Measurements from ENCODE around the gene PEMT. TPM values are rescaled to one million over a fixed set of nuclear protein-coding genes. Genes with fewer than 3 reads are reported as not detected.

Gene PEMT
- total RNA-seq, 3 donors from 2014 or later (not counting 1 experiment from before 2014, with no cell fraction given), result 10.3 to 13.6 (median 12.6) TPM

GRCh38 chr17:17624741-17625140 lies 33.2 kb upstream of the PEMT start:
- no peak overlapping the region for H3K27ac Mint-ChIP-seq
- H3K4me1 Mint-ChIP-seq, result peaks cover 6 to 11% of the 10 kb centered on the region in 2 donors
- no peaks in the 10 kb centered on the region for H3K27me3 Mint-ChIP-seq (ENCODE audit: low read depth in 2 of 2)
- TF ChIP-seq CTCF (IDR thresholded peaks at IDR 0.05), result no peak
- intact Hi-C loops (cut with micrococcal nuclease), result no loop called here
- H3K4me3 ChIP-seq (ENCODE audit: low read length), result no peak overlapping the region
- H3K9me3 Mint-ChIP-seq, result no peaks in the 10 kb centered on the region
- no peaks in the 10 kb centered on the region for H3K36me3 Mint-ChIP-seq
- no peak overlapping the region for H3K27ac ChIP-seq (ENCODE audit: low read length)
- ATAC-seq (no peak), DNase-seq (no peak)
- H3K36me3 ChIP-seq (ENCODE audit: control insufficient read depth, insufficient read depth, low read length), result no peaks in the 10 kb centered on the region
- peaks cover 10% of the 10 kb centered on the region for H3K4me1 ChIP-seq (ENCODE audit: control insufficient read depth, insufficient read depth, low read length)
- H3K9me3 ChIP-seq (ENCODE audit: control insufficient read depth, insufficient read depth, low read length), result no peaks in the 10 kb centered on the region
- no peaks in the 10 kb centered on the region for H3K27me3 ChIP-seq (ENCODE audit: control insufficient read depth, insufficient read depth, low read length)
- H3K4me3 Mint-ChIP-seq, result no peak overlapping the region
- WGBS (ENCODE audit: insufficient coverage), result 92% methylated on average over 9 of the region's 9 CpGs

GRCh38 chr17:17623904-17624303 lies 32.4 kb upstream of the PEMT start:
- Mint-ChIP-seq H3K27ac (no peak overlapping the region), H3K36me3 (no peaks in the 10 kb centered on the region), H3K4me3 (no peak overlapping the region), H3K27me3 (ENCODE audit: low read depth in 2 of 2) (no peaks in the 10 kb centered on the region), H3K9me3 (no peaks in the 10 kb centered on the region), H3K4me1 (peaks cover 5 to 6% of the 10 kb centered on the region in 2 donors)
- no peak overlapping the region for H3K27ac ChIP-seq (ENCODE audit: low read length)
- no peaks in the 10 kb centered on the region for H3K27me3 ChIP-seq (ENCODE audit: control insufficient read depth, insufficient read depth, low read length)
- ATAC-seq (no peak), DNase-seq (no peak)
- no peaks in the 10 kb centered on the region for H3K36me3 ChIP-seq (ENCODE audit: control insufficient read depth, insufficient read depth, low read length)
- no peaks in the 10 kb centered on the region for H3K9me3 ChIP-seq (ENCODE audit: control insufficient read depth, insufficient read depth, low read length)
- whole genome bisulfite sequencing (ENCODE audit: insufficient coverage), result 98% methylated on average over 9 of the region's 9 CpGs
- H3K4me3 ChIP-seq (ENCODE audit: low read length), result no peak overlapping the region
- no peak for TF ChIP-seq CTCF (IDR thresholded peaks at IDR 0.05)
- peaks cover 7% of the 10 kb centered on the region for H3K4me1 ChIP-seq (ENCODE audit: control insufficient read depth, insufficient read depth, low read length)
- intact Hi-C loops (cut with micrococcal nuclease), result no loop called here

GRCh38 chr17:17621254-17621653 lies 29.7 kb upstream of the PEMT start:
- Histone ChIP-seq H3K4me3 (ENCODE audit: low read length) (no peak overlapping the region), H3K9me3 (ENCODE audit: control insufficient read depth, insufficient read depth, low read length) (no peaks in the 10 kb centered on the region), H3K36me3 (ENCODE audit: control insufficient read depth, insufficient read depth, low read length) (no peaks in the 10 kb centered on the region), H3K4me1 (ENCODE audit: control insufficient read depth, insufficient read depth, low read length) (no peaks in the 10 kb centered on the region), H3K27me3 (ENCODE audit: control insufficient read depth, insufficient read depth, low read length) (no peaks in the 10 kb centered on the region), H3K27ac (ENCODE audit: low read length) (no peak overlapping the region)
- TF ChIP-seq CTCF (IDR thresholded peaks at IDR 0.05), result no peak
- DNase-seq (no peak), ATAC-seq (no peak)
- Mint-ChIP-seq H3K4me3 (no peak overlapping the region), H3K27ac (no peak overlapping the region), H3K9me3 (no peaks in the 10 kb centered on the region), H3K36me3 (no peaks in the 10 kb centered on the region), H3K27me3 (ENCODE audit: low read depth in 2 of 2) (no peaks in the 10 kb centered on the region), H3K4me1 (no peaks in the 10 kb centered on the region)
- WGBS (ENCODE audit: insufficient coverage), result 71% methylated on average over 6 of the region's 6 CpGs
- intact Hi-C loops (cut with micrococcal nuclease), result no loop called here

GRCh38 chr17:17613708-17614114 lies 22.2 kb upstream of the PEMT start:
- peak; percentile 76 to 92 (median 92) for ATAC-seq

More at GRCh38 chr17:17613708-17614114, 22.2 kb upstream of the PEMT start:
- no peak overlapping the region for H3K27ac ChIP-seq (ENCODE audit: low read length)
- H3K36me3 ChIP-seq (ENCODE audit: control insufficient read depth, insufficient read depth, low read length), result no peaks in the 10 kb centered on the region
- no peak overlapping the region for H3K4me3 ChIP-seq (ENCODE audit: low read length)
- intact Hi-C loops (cut with micrococcal nuclease), result loop anchor here (1.0 kb wide), 1 partner anchor 258 kb away; no protein-coding TSS in a partner anchor
- Mint-ChIP-seq H3K9me3 (no peaks in the 10 kb centered on the region), H3K4me1 (peaks cover 0 to 7% of the 10 kb centered on the region in 2 donors), H3K36me3 (no peaks in the 10 kb centered on the region), H3K4me3 (no peak overlapping the region), H3K27ac (no peak overlapping the region), H3K27me3 (ENCODE audit: low read depth in 2 of 2) (no peaks in the 10 kb centered on the region)
- no peaks in the 10 kb centered on the region for H3K27me3 ChIP-seq (ENCODE audit: control insufficient read depth, insufficient read depth, low read length)
- no peaks in the 10 kb centered on the region for H3K9me3 ChIP-seq (ENCODE audit: control insufficient read depth, insufficient read depth, low read length)
- peak in 1 of 2 donors; percentile 72 for DNase-seq
- peak; percentile 75 for TF ChIP-seq CTCF (IDR thresholded peaks at IDR 0.05)
- 10% methylated on average over 3 of the region's 3 CpGs for WGBS (ENCODE audit: insufficient coverage)
- peaks cover 3% of the 10 kb centered on the region for H3K4me1 ChIP-seq (ENCODE audit: control insufficient read depth, insufficient read depth, low read length)

All from natural killer cell (primary cell).